Measurements from ENCODE around the gene CSDE1. TPM values are rescaled to one million over a fixed set of nuclear protein-coding genes. Genes with fewer than 3 reads are reported as not detected.

CSDE1 gene
- total and polyA plus RNA-seq, 2 experiments from 2014 or later, result 161 to 802 TPM

DNA sequence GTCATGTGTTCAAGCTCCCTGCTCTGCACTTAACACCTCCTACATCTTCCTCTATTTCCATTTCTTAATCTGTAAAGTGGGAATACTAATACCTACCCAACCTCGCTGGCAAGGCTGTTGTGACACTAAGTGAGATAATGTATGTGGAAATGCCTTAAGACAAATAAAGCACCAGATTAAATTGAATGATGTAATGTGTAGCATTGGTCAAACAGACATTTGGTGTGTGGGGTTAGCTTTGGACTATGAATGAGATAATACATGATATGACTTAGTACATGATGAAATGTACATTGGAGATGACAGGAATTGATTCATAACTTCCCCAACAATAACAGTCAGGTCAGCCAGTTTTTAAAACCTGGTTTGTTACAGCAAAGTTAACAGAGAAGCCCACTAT is 67.6 kb downstream of the CSDE1 start:
- H4K20me1 ChIP-seq (ENCODE audit: insufficient read depth, poor library complexity, severe bottlenecking), result no peaks in the 10 kb centered on the region
- H3K79me2 ChIP-seq, result no peaks in the 10 kb centered on the region
- no peak for DNase-seq (ENCODE audit: low spot score)
- H3K9me2 ChIP-seq (replicated peaks; ENCODE audit: insufficient read depth), result no peaks in the 10 kb centered on the region
- no peaks in the 10 kb centered on the region for H3K4me1 ChIP-seq (ENCODE audit: insufficient read depth)
- peaks cover 2% of the 10 kb centered on the region for H3K27me3 ChIP-seq
- no peak overlapping the region for H2AFZ ChIP-seq
- no peaks in the 10 kb centered on the region for H3K36me3 ChIP-seq (replicated peaks; ENCODE audit: insufficient read depth, low read depth)
- H3K9me3 ChIP-seq (ENCODE audit: low read depth), result no peaks in the 10 kb centered on the region
- H3K4me2 ChIP-seq, result no peak overlapping the region
- WGBS (ENCODE audit: low lambda C conversion rate, missing lambda C conversion rate), result 52% methylated on average over 1 of the region's 1 CpG
- no peak for TF ChIP-seq EZH2 (IDR thresholded peaks at IDR 0.05; ENCODE audit: borderline replicate concordance)
- TF ChIP-seq, protein P1, sequence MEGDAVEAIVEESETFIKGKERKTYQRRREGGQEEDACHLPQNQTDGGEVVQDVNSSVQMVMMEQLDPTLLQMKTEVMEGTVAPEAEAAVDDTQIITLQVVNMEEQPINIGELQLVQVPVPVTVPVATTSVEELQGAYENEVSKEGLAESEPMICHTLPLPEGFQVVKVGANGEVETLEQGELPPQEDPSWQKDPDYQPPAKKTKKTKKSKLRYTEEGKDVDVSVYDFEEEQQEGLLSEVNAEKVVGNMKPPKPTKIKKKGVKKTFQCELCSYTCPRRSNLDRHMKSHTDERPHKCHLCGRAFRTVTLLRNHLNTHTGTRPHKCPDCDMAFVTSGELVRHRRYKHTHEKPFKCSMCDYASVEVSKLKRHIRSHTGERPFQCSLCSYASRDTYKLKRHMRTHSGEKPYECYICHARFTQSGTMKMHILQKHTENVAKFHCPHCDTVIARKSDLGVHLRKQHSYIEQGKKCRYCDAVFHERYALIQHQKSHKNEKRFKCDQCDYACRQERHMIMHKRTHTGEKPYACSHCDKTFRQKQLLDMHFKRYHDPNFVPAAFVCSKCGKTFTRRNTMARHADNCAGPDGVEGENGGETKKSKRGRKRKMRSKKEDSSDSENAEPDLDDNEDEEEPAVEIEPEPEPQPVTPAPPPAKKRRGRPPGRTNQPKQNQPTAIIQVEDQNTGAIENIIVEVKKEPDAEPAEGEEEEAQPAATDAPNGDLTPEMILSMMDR (IDR thresholded peaks at IDR 0.05; ENCODE audit: poor library complexity), result no peak
- no peak for TF ChIP-seq EZH2phosphoT487 (IDR thresholded peaks at IDR 0.05; ENCODE audit: low read depth, severe bottlenecking, unreplicated experiment)
- H3K27ac ChIP-seq, result no peak overlapping the region
- H3K4me3 ChIP-seq, result no peak overlapping the region

DNA sequence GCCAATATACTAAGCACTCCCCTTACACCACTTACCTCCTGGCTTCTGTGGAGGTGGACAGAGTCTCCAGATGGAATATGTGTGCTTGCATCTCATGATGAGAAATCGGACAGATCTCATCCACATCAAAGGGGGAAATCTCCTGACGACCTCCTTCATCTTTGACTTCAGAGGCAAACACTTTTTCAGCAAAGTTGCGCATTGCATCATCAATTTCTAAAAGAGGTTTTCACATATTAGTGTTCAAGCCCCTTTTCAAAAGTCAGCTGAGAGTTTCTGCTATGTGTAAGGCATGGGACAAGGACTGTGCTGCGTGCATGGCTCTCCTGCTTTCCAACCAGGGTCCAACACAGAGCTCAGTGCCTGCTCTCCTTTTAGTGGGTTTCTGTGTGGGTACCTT is 69.3 kb downstream of the CSDE1 start:
- Histone ChIP-seq H3K79me2 (no peaks in the 10 kb centered on the region), H3K27ac (no peak overlapping the region), H3K4me1 (ENCODE audit: insufficient read depth) (no peaks in the 10 kb centered on the region), H3K4me3 (no peak overlapping the region), H3K9me2 (replicated peaks; ENCODE audit: insufficient read depth) (no peaks in the 10 kb centered on the region), H3K4me2 (no peak overlapping the region), H3K9me3 (ENCODE audit: low read depth) (no peaks in the 10 kb centered on the region), H3K36me3 (replicated peaks; ENCODE audit: insufficient read depth, low read depth) (no peaks in the 10 kb centered on the region), H4K20me1 (ENCODE audit: insufficient read depth, poor library complexity, severe bottlenecking) (no peaks in the 10 kb centered on the region), H3K27me3 (peaks cover 3% of the 10 kb centered on the region), H2AFZ (no peak overlapping the region)
- no peak for DNase-seq (ENCODE audit: low spot score)
- WGBS (ENCODE audit: low lambda C conversion rate, missing lambda C conversion rate), result 91% methylated on average over 4 of the region's 4 CpGs
- TF ChIP-seq EZH2phosphoT487 (IDR thresholded peaks at IDR 0.05; ENCODE audit: low read depth, severe bottlenecking, unreplicated experiment) (no peak), EZH2 (IDR thresholded peaks at IDR 0.05; ENCODE audit: borderline replicate concordance) (no peak)
- TF ChIP-seq, protein P1 (IDR thresholded peaks at IDR 0.05; ENCODE audit: poor library complexity), result no peak

DNA sequence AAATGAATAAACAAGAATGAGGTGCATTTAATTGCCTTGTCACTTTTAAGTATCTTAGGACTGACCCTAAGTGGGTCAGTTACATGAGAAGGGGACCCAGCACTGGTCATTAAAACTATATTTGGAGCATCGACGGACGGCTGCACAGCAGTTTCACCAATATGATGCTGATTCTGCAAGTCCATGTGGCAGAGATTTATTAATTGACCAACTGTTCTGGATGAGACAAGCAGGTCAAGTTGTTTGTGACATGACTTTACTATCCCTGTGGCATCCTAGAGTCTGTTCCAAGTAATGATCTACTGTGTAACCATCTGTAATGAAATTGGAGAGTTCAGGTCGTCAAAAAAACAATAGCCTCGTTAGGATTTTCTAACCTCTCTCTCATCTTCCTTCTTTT is 71.9 kb downstream of the CSDE1 start:
- Histone ChIP-seq H3K79me2 (no peaks in the 10 kb centered on the region), H4K20me1 (ENCODE audit: insufficient read depth, poor library complexity, severe bottlenecking) (no peaks in the 10 kb centered on the region), H3K27me3 (peaks cover 3% of the 10 kb centered on the region), H3K9me2 (replicated peaks; ENCODE audit: insufficient read depth) (no peaks in the 10 kb centered on the region), H3K27ac (no peak overlapping the region), H3K4me2 (no peak overlapping the region), H2AFZ (no peak overlapping the region), H3K9me3 (ENCODE audit: low read depth) (no peaks in the 10 kb centered on the region), H3K36me3 (replicated peaks; ENCODE audit: insufficient read depth, low read depth) (no peaks in the 10 kb centered on the region), H3K4me1 (ENCODE audit: insufficient read depth) (no peaks in the 10 kb centered on the region), H3K4me3 (no peak overlapping the region)
- DNase-seq (ENCODE audit: low spot score), result no peak
- TF ChIP-seq EZH2 (IDR thresholded peaks at IDR 0.05; ENCODE audit: borderline replicate concordance) (no peak), EZH2phosphoT487 (IDR thresholded peaks at IDR 0.05; ENCODE audit: low read depth, severe bottlenecking, unreplicated experiment) (no peak)
- TF ChIP-seq, protein P1 (IDR thresholded peaks at IDR 0.05; ENCODE audit: poor library complexity), result no peak
- WGBS (ENCODE audit: low lambda C conversion rate, missing lambda C conversion rate), result 93% methylated on average over 5 of the region's 5 CpGs

DNA sequence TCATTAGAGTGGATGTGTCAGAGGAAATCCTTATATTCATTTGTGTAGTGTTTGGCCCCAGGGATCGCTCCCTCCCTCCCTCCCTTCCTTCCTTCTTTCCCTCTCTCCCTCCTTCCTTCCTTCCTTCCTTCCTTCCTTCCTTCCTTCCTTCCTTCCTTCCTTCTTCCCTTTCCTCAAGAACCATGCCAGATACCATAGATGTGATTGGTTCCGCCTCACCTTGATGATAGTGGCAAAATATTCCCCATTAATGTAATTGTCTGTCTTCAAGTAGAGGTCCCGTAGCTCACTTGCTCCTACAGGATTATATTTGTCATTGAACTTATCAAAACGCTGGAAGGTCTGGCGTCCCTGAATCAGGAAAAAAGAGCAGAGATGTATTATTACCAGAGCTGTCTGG is 80.1 kb downstream of the CSDE1 start:
- TF ChIP-seq, protein P1 (IDR thresholded peaks at IDR 0.05; ENCODE audit: poor library complexity), result no peak
- no peak for TF ChIP-seq EZH2 (IDR thresholded peaks at IDR 0.05; ENCODE audit: borderline replicate concordance)
- no peak for TF ChIP-seq EZH2phosphoT487 (IDR thresholded peaks at IDR 0.05; ENCODE audit: low read depth, severe bottlenecking, unreplicated experiment)
- Histone ChIP-seq H3K9me2 (replicated peaks; ENCODE audit: insufficient read depth) (no peaks in the 10 kb centered on the region), H3K4me1 (ENCODE audit: insufficient read depth) (no peaks in the 10 kb centered on the region), H2AFZ (no peak overlapping the region), H3K4me2 (no peak overlapping the region), H4K20me1 (ENCODE audit: insufficient read depth, poor library complexity, severe bottlenecking) (no peaks in the 10 kb centered on the region), H3K9me3 (ENCODE audit: low read depth) (no peaks in the 10 kb centered on the region), H3K27ac (no peak overlapping the region), H3K79me2 (no peaks in the 10 kb centered on the region), H3K27me3 (peaks cover 25% of the 10 kb centered on the region), H3K4me3 (no peak overlapping the region), H3K36me3 (replicated peaks; ENCODE audit: insufficient read depth, low read depth) (no peaks in the 10 kb centered on the region)
- WGBS (ENCODE audit: low lambda C conversion rate, missing lambda C conversion rate), result 82% methylated on average over 4 of the region's 5 CpGs
- no peak for DNase-seq (ENCODE audit: low spot score)

Measured in hepatocyte (in vitro differentiated cells).